ENCODE data around the gene UBE2E3.

Gene UBE2E3

GRCh38 chr2:180955101-180955500, 25.3 kb upstream of the UBE2E3 start:
- in situ Hi-C loops (cut with MboI; ENCODE audit: low sequenced_read_pairs, unreplicated experiment), result no loop called here
- no peak for DNase-seq (ENCODE audit: low spot score)
- no peak for TF ChIP-seq CTCF (IDR thresholded peaks at IDR 0.05; ENCODE audit: borderline replicate concordance, control extremely low read depth, extremely low read depth, insufficient read depth, missing control alignments)

- in situ Hi-C loops (cut with MboI; ENCODE audit: low sequenced_read_pairs, unreplicated experiment), result no loop called here
- DNase-seq (ENCODE audit: low spot score), result no peak
- TF ChIP-seq CTCF (IDR thresholded peaks at IDR 0.05; ENCODE audit: borderline replicate concordance, control extremely low read depth, extremely low read depth, insufficient read depth, missing control alignments), result no peak
These were observed 20.6 kb upstream of the UBE2E3 start for GRCh38 chr2:180959787-180960186.

- DNase-seq (ENCODE audit: low spot score), result no peak
- in situ Hi-C loops (cut with MboI; ENCODE audit: low sequenced_read_pairs, unreplicated experiment), result no loop called here
- TF ChIP-seq CTCF (IDR thresholded peaks at IDR 0.05; ENCODE audit: borderline replicate concordance, control extremely low read depth, extremely low read depth, insufficient read depth, missing control alignments), result no peak
These were observed 19.4 kb upstream of the UBE2E3 start for GRCh38 chr2:180960982-180961381.

- DNase-seq (ENCODE audit: low spot score), result no peak
- no peak for TF ChIP-seq CTCF (IDR thresholded peaks at IDR 0.05; ENCODE audit: borderline replicate concordance, control extremely low read depth, extremely low read depth, insufficient read depth, missing control alignments)
- in situ Hi-C loops (cut with MboI; ENCODE audit: low sequenced_read_pairs, unreplicated experiment), result no loop called here
These were observed 17.6 kb upstream of the UBE2E3 start for GRCh38 chr2:180962727-180963314.

- in situ Hi-C loops (cut with MboI; ENCODE audit: low sequenced_read_pairs, unreplicated experiment), result no loop called here
- TF ChIP-seq CTCF (IDR thresholded peaks at IDR 0.05; ENCODE audit: borderline replicate concordance, control extremely low read depth, extremely low read depth, insufficient read depth, missing control alignments), result no peak
- DNase-seq (ENCODE audit: low spot score), result no peak
These were observed 14.0 kb upstream of the UBE2E3 start for GRCh38 chr2:180966378-180966777.

GRCh38 chr2:180969124-180969523, 11.3 kb upstream of the UBE2E3 start:
- no peak for TF ChIP-seq CTCF (IDR thresholded peaks at IDR 0.05; ENCODE audit: borderline replicate concordance, control extremely low read depth, extremely low read depth, insufficient read depth, missing control alignments)
- DNase-seq (ENCODE audit: low spot score), result no peak
- in situ Hi-C loops (cut with MboI; ENCODE audit: low sequenced_read_pairs, unreplicated experiment), result no loop called here
